A204.1 (cell line): ENCODE data around the gene SPRR5.

Experiments used
- FAIRE-seq: peaks from 2 replicates; lab custom pipeline; 2012; peaks lifted over from hg19 to GRCh38; lab: Jason Lieb, UNC

SPRR5 gene

DNA sequence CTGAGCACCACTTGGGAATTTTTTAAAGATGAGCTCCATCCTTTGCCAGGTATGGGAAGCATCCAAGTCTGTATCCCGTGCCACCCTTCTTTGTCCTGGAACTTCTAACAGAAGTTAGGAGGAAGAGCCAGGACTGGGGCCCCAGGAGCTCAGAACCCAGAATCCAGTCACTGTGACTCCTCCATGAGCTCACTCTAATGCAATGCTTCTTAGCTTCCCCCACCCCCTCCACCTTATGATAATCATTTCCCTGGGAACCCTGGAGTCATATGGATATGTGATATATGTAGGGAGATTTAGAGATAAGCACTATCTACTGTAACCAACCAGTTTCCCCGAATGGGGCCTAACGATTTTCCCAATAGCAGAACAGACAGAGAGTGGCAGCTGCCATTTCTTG, 758 bp upstream of the SPRR5 start:
- FAIRE-seq: no peak

DNA sequence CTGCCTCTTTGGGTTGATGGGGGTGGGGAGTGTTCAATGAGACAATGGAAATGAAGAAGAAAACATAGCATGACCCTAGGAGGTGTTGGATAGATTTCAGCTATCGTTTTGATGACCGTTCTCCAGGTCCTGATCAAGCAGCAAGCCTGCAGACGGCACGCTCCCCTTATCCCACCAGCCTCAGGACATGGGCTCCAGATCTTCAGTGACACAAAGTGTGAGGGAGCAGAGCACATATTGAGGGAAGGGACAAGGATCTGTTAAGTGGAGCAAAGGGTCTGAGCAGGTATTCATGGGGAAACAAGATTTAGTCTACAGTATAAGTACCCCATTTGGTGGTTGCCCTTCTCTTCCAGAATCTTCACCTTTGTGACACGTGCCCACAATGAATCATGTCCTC, 4.7 kb downstream of the SPRR5 start:
- FAIRE-seq: no peak

DNA sequence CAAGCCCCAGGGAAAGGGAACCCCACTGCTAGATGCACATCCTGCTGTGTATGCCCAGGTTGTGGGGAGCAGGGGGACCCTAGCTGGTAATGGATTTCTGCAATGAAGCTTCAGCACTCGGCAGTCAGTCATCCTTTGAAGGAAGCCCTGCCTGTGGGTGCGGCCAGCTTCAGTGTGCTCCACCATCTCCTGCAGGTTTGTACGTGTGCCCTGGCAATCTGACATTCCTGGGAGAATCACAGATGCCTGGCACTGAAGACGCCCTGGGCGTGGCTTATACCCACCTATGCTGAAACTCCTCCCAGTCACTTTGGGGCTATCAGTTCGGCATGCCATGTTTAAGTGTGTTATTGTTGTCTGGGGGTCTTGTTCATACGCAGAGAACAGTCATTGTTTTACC, 6.8 kb downstream of the SPRR5 start:
- FAIRE-seq: no peak

DNA sequence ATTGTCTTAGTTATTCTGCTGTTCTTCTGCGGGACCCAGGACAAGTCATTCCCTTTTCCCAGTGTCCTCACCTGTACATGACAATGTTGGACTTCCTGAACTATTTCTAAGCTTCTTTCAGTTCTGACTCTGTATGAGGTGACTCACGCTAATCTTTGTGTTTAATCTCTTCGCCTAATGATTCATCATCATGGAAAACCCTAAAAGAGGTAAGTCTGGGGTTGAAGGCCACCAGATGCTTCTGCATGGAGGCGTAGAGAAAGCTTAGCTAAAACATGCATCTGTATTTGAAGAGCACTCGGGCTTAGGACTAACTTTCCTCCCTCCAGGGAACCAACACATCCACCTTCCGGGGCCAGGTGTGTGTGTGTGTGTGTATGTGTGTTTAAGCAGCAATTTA, 7.4 kb downstream of the SPRR5 start:
- FAIRE-seq: no peak

DNA sequence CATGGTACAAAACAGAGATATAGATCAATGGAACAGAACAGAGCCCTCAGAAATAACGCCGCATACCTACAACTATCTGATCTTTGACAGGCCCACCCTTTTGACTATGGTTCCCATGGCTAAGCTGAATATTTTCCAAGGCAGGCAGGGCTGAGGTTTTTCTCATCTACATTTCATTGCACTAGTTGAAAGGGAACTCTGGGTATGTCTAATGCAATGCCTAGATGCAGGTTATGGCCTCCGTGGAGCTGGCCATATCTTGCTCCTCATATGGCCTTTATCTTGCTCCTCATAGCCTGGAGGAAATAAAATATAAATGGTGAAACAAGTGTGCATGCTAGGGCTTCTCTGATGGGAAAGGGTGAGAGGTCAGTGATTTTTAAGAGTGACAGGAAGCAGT, 10.6 kb downstream of the SPRR5 start:
- no peak for FAIRE-seq

DNA sequence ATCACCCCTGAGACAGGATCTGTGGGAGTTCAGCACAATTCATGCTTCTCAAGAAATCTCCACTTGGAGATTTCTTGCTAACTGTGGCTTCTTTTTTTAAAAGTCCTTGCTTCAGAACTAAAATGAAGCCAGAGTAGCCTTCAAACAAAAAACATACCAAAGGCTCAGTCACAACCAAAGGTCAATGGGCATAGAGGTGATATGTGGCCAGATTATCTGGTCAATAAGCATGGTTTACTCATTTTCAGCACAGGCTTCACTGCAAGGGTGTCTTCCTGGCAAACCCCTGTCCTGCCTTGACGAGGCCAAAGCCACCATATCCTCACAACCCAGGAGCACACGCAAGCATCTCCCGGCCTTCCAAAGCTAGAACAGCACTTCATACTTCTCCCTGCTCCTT, 12.3 kb downstream of the SPRR5 start:
- no peak for FAIRE-seq

DNA sequence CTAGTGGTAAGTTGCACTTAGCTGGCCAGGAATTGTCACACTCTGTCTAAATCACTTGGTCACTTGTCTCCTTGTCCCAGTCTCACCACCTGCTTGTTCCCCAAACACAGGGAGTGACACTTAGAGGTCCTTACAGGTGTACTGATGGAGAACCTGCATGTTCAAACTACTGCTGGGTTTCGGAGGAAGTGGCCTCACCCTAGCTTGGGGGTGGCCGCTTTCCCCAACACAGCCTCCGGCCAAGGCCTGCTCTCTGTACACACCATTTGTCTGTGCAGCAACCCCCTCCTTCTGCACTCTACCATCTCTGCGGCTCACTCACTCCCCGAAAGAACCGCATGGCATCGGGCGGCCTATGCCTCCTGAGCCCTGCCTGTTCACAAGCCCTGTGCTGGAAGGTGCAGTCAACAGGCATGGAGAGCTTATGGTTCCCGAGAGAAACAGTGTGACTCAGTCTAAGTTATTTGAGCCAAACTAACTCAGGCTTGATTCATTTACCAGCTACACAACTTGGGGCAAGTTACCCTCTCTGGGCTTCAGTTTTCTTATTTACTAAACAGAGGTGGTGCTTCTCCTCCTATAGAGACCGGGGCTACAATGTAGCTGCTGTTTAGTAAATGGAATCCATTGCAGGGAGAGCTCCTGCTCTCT, 12.9 kb downstream of the SPRR5 start:
- no peak for FAIRE-seq

DNA sequence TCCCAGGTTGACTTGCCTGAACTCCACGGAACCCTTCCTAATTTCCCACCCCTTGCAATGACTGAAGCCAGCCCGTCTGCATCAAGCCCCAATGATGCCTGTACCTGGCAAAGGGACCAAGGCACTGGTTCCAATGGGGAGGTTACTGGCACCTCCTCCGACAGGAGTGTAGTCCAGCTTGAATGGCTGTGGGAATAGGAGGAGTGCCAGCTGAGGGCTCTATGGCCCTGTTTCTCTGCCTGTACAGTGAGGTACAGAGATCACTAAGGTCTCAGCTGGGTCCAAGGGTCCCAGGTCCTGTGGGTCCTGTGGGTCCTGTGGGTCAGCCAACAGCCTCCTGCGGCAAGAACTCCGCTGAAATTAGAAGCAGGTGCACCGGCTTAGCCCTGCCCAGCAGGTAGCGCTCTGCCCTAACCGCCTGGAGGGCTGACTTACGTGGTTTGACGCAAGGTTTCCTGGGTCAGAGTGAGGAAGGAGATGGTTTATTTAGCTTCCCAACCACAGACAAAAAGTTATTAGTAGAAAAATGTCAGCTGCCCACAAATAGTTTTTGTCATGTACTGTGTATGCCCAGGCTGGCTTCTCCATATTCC, 13.5 kb downstream of the SPRR5 start:
- FAIRE-seq: no peak

DNA sequence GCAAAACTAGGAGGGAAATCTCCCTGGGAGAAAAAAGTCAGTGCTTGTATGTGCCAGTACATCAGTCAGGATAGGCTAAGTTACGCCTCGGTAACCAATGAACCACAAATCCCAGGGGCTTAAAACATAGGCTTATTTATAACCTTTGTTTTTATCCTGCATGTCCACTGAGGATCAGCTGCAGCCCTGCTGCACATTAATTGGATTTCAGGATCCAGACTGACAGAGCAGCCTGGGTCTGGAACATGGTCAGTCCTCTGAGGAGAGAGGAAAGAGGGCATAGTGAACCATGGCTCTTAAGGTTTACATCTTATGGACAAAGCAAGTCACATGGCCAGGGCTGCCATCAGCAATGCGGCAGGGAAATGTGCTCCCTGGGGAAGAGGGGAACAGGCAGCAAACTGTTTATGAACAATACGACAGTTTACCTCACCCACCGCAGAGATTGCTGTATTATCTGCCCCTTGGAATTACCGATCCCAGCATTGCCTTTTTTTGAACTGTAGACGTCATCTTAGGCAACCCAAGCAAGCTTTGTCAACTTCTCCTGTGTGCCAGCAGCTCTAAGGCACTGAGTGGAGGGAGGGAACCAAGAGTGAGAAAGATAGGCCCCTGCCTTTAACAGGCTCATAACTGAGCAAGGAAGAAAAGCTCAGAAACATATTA, 14.4 kb downstream of the SPRR5 start:
- no peak for FAIRE-seq

DNA sequence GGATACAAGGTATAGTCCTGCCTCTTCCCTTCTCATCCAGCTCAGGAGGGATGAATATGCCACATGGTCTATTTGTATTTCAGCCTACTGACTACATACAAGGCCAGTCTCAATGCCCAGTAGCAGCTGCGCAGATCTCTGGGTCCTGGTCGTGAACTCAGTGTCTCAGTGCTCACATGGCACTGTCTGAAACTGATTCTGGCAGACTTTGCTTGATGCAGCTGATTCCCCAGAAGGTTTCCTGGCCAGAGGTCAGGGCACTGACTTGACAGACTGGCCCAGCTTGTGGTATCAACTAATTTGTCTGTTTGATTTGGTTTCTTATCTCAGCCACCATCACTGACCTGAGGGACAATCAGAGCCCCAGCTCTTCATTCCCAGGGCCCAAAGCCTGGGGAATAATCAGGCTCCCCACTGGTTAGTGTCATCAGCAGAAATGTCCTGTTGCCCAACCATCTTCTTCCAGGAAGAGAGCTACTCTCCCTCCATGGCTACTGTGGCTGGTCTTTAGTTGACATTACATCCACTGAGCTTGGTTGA, 15.9 kb downstream of the SPRR5 start:
- no peak for FAIRE-seq

DNA sequence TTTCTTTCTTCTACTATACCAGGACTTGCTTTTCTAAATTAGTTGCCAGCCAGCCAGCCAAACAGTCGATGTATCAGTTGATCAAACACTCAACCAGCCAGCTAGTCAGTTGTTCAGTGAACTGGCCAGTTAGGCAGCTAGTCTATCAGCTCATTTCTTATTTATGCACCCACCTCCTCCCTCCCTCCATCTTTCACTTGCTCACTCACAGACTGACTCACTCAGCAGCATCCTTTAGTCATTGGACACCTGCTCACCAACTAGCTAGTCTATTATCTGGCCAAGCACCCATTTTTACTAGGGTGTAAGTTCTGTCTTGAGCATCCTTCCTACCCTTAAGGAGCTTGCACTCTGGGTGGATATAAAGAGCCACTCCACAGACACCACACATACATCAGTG, 17.5 kb downstream of the SPRR5 start:
- no peak for FAIRE-seq

DNA sequence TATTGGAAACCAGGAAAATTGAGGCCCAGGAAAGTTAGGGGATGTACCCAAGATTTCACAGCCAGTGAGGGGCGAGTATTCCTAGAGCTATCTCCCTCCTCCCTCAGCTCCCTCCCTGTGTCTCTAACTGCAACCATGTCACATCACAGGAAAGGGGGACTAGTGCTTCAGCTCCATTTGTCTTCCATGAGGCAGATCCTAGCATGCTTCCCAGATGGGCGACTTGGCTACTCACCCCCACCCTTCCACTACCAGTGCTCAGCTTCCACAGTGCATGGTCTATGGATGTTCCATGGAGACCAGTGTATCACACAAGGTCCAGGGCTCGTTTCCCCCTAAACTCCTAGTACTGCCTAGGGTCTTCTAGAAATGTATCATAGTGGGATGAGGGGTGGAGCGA, 18.8 kb downstream of the SPRR5 start:
- FAIRE-seq: no peak

DNA sequence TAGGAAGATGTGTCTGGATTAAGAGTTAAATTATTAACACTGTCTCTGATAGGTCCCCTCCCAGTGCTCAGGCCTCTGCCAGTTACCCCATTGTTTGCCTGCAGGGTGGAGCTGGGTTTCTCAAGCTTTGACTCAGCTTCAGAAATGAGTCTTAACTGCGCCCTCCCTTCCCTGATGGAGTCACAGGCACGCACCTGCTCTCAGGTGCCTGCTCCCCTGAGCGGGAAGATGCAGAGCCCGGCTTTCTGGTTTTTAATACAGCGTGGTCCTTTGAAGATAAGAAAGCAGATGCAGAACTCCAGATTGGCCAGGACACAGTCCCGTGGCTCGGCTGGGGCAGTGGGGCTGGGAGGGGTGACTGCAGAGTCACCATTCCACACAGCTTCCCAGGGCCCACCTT, 20.2 kb downstream of the SPRR5 start:
- FAIRE-seq: no peak

DNA sequence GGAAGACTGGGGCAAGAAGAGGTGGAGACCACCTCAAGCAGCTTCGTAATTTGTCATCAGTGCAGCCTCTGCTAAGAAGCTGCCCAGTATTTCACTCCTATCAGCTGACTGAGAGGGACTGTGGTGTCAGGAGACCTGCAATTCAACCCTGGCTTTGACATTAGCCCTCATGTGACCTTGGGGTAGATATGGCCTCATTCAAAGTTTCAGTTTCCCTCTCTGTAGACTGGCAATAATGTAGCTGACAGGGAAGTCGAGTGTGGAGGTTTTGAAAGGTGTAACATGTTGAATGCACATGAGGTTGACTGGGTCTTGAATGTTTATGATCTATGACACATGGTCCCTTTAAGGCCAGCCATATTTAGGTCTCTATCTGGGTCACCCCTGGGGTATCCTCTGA, 21.2 kb downstream of the SPRR5 start:
- no peak for FAIRE-seq

DNA sequence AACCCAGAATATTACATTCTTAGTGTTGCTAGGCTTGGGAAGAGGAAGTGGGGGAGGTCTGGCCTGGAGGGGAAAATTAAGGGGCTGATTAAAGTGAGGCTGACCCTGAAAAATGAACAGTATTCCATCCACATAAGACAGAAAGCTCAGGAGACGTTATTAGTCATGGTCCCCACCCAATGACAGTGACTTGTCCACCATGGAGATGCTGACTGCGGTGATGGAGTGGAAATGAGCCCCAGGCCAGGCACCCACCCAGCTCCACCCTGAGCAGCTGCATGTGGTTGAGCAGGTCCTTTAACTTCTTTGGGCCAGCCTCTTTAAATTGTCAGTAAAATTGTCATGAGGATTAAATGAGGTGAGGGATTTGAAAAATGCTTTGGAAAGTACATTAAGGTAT, 22.0 kb downstream of the SPRR5 start:
- no peak for FAIRE-seq

DNA sequence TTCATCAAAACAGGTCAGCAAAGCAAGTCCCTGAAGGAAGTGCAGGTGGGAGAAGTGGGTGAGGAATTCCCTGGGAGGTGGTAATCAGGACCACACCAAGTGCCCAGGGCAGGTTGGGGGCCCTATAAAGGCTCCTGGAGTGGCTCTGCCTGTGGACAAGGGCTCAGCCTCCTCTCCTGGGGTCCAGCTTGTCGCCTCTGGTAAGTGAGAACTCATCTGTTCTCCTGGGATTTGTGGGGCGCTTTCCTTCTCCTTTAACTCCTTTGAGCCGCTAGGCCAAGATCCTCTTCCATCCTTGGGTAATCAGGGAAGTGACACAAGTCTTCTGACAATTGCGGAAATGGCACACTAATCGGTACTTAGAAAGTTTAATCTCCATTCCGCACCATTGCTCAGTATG, 23.5 kb downstream of the SPRR5 start, which contains the start of gene SPRR4:
Gene SPRR4, plus strand, starts transcription at position 154 of the 400 bp plus-strand sequence. CDS start 1,243 bp downstream, outside the sequence.
- no peak for FAIRE-seq

DNA sequence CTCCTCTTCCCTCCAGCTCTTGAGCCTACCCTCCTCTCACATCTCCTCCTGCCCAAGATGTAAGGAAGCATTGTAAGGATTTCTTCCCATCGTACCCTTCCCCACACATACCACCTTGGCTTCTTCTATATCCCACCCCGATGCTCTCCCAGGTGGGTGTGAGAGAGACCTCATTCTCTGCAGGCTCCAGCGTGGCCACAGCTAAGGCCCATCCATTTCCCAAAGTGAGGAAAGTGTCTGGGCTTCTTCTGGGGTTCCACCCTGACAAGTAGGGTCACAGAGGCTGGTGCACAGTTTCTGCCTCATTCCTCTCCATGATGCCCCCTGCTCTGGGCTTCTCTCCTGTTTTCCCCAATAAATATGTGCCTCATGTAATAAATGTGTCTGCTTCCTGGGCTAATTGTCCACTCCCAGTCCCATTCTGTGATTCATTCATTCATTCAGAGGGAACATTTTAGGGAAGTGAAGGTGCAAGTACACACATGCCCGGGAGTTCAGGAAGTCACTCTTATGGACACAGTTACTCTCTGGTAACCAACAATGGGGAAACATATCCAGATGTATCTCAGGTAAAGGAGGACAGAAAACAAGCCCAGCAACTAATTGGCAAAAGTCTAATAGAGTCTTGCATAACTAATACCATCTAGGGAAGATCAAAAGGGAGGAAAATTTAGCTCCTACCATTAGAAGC, 25.3 kb downstream of the SPRR5 start:
- no peak for FAIRE-seq

DNA sequence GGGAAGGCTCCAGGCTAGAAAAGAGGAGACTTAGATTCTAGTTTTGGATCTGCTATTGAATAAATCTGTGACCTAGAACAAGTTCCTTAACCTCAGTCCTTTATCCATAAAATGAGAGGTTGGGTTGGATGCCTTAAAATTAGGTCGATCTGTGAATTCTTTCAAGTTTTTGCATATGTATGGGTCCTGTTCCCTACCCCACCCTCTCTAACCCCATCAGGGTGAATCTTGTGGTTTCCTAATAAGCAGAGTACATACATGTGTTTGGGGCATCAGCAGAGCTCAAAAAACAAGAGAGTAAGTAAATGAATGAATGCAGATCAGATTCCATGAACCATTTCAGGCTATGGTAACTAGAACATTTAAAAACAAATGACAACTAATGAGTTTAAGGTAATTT, 29.7 kb downstream of the SPRR5 start:
- FAIRE-seq: no peak

DNA sequence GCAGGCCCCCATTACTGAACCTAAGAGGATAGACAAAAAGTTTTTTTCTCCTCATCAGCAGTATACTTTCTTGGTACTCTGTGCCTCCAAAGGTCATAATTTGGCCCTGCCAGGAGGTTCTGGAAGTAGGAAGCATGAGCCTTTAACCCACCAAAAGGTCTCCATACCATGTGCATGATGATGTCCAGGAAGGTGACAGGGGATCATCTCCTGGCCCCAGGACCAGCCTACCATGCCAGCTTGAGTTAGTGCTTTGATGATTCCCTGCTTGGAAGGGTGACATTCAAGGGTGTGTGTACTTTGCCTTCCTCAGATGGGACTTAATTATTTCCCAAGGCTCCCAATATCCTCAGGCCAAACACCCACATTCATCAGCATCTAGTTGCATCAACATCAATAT, 30.6 kb downstream of the SPRR5 start:
- no peak for FAIRE-seq

DNA sequence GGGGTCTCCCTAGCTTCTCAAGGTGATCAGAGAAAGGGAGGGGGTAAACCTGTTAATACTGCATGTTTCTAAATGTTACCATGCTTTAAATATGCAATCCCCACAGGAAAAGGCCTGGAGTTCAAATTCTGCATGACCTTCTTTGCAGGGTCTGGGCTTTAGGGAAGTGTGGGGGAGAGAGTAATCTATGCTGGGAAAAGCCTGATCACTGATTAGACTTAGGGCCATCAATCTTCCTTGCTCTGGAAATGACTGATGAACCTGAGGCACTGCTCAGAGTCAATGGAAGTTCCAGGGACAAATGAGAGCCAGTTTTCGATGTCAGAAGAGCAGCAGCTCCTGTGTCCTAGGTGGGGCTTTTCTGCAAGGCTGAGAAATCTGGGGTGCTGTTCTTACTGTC, 33.7 kb downstream of the SPRR5 start:
- no peak for FAIRE-seq

DNA sequence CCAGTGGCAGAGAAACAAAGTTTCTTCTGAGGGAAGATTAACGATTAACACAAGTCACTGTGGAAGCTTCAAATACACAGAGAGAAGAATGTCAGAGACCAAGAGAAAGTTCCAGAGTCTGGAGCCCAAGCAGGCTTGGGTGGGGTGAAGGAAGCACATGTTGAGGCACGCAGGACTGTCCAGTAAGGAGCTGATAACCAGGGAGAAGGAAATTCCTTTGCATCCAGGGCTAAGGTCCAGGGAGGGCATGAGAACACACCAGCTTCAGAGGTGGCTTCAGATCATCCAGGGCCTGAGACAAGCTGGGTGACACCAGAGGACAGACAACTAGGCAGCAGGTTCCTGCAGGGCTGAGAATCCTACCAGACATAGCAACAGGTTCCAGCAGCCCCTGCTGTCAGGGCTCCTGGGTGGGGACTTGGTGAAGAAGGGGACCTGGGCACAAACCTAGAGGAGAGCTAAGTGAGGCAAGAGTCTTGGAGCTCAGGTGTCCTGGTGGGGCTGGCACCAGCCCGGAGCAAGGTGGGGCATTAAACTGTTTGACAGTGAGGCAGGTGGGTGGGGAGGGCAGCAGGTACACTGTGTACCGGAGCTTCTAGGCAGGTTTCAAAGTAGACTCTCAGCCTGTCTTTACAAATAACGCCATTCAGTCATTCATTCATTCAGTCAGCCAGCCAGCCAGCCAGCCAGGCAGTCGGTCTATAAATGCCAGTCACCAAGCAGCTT, 34.3 kb downstream of the SPRR5 start:
- FAIRE-seq: no peak

DNA sequence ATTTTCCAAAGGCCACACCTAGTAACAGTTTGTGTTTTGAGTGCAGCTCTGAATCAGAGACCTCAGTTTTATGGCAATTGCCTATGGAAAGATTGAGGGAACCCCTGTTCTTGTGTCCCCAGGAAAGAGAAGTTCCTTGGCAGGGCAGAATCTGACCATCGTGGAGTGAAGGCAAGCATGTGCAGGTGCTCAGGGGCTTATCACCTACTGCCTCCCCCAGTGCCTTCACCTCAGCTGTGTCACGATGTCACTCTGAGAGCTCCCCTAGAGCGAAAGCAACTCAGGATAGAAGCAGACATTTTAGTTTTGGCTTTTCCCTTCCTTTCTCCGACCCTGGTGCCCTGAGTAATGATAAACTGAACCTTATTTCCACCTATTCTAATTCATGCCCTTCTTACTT, 35.1 kb downstream of the SPRR5 start:
- FAIRE-seq: no peak
